ENCODE results near the gene FKBP11. TPM values are rescaled to one million over a fixed set of nuclear protein-coding genes. Genes with fewer than 3 reads are reported as not detected.

Gene FKBP11
- total RNA-seq, 2 donors from 2014 or later = 12.1 to 33.1 TPM

DNA sequence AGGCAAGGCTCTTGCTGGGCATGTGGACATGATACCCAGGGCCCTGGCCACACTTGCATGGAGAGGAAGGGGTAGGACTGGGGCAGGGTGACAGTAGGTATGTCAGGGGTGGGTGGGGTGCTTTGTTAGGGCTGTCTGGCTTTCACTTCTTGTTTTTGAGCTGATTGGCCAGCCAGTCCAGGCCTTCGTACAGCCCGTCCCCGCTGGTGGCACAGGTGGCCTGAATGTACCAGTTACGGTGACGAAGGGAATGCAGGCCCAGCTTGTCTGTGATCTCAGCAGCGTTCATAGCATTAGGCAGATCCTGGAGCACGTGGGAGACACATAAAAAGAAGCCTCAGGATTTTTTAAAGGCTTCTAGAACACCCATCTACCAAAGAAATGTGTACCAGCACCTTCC is 13.5 kb upstream of the FKBP11 start:
- H3K4me3 ChIP-seq = no peak overlapping the region
- H3K9me3 ChIP-seq = no peaks in the 10 kb centered on the region
- 80% methylated on average over 7 of the region's 7 CpGs for WGBS
- H3K4me1 ChIP-seq (replicated peaks) = no peaks in the 10 kb centered on the region
- intact Hi-C loops (cut with DNase I) = loop anchor here (10.0 kb wide), 1 partner anchor 84 kb away; the partner anchor contains the start of gene DDX23
- no peaks in the 10 kb centered on the region for H3K27me3 ChIP-seq (replicated peaks; ENCODE audit: insufficient read depth)
- no peak overlapping the region for H3K27ac ChIP-seq
- H3K36me3 ChIP-seq = peaks cover 0 to 7% of the 10 kb centered on the region in 2 donors
- no peak for DNase-seq (ENCODE audit: low spot score)
- no peak for TF ChIP-seq POLR2AphosphoS5 (IDR thresholded peaks at IDR 0.05)
- TF ChIP-seq, protein P1, sequence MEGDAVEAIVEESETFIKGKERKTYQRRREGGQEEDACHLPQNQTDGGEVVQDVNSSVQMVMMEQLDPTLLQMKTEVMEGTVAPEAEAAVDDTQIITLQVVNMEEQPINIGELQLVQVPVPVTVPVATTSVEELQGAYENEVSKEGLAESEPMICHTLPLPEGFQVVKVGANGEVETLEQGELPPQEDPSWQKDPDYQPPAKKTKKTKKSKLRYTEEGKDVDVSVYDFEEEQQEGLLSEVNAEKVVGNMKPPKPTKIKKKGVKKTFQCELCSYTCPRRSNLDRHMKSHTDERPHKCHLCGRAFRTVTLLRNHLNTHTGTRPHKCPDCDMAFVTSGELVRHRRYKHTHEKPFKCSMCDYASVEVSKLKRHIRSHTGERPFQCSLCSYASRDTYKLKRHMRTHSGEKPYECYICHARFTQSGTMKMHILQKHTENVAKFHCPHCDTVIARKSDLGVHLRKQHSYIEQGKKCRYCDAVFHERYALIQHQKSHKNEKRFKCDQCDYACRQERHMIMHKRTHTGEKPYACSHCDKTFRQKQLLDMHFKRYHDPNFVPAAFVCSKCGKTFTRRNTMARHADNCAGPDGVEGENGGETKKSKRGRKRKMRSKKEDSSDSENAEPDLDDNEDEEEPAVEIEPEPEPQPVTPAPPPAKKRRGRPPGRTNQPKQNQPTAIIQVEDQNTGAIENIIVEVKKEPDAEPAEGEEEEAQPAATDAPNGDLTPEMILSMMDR (IDR thresholded peaks at IDR 0.05) = no peak
- TF ChIP-seq POLR2A (IDR thresholded peaks at IDR 0.05) = no peak

DNA sequence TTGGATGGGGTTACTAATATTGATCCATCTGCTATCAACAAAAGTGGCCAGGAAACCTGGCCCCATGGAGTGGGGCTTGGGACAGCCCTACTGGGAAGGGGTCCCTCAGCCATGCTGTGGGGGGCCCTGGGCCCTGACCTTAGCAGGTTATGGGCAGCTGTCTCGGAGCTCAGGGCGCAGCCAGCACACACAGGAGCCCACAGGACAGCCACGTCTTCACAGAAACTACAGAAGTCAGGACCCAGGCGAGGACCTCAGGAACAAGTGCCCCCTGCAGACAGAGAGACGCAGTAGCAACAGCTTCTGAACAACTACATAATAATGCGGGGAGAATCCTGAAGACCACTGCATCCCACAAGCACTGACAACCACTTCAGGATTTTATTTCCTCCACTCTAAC is 11.9 kb upstream of the FKBP11 start:
- Histone ChIP-seq H3K4me3 (no peak overlapping the region), H3K9me3 (no peaks in the 10 kb centered on the region), H3K27ac (no peak overlapping the region), H3K36me3 (peaks cover 0 to 7% of the 10 kb centered on the region in 2 donors), H3K4me1 (replicated peaks) (no peaks in the 10 kb centered on the region), H3K27me3 (replicated peaks; ENCODE audit: insufficient read depth) (no peaks in the 10 kb centered on the region)
- 81% methylated on average over 6 of the region's 6 CpGs for WGBS
- intact Hi-C loops (cut with DNase I) = loop anchor here (10.0 kb wide), 1 partner anchor 82 kb away; the partner anchor contains the start of gene DDX23
- no peak for DNase-seq (ENCODE audit: low spot score)
- TF ChIP-seq, protein P1 (IDR thresholded peaks at IDR 0.05) = no peak
- no peak for TF ChIP-seq POLR2AphosphoS5 (IDR thresholded peaks at IDR 0.05)

DNA sequence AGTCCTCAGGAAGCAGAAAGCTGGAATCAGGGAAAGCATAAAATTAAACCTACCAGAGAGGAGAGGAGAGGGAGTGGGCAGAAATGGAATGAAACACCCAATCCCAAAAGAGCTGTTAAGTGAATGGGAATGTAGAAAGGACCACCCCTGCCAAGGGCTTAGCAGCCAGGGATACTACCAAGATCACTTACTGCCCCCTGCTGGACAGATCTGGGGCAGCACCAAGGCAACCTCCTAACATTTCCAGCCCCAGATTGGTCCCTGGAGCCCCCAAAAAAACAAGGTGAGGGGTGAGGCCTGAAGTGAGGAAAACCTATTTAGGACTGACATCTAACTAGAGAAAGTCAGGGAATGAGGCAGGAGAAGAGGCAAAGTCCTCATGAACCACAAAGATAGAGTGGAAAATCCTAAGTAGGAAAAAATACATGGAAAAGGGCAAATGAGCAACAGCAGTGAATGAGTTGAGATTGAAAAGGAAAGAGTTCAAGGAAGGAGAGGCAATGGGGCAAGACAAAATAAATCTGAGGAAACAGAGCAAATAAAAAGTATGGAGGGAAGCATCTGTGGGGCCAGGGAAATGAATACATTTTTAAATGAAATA is 11.2 kb upstream of the FKBP11 start:
- Histone ChIP-seq H3K4me1 (replicated peaks) (no peaks in the 10 kb centered on the region), H3K27me3 (replicated peaks; ENCODE audit: insufficient read depth) (no peaks in the 10 kb centered on the region), H3K4me3 (no peak overlapping the region), H3K9me3 (no peaks in the 10 kb centered on the region), H3K36me3 (peaks cover 0 to 7% of the 10 kb centered on the region in 2 donors), H3K27ac (no peak overlapping the region)
- intact Hi-C loops (cut with DNase I) = loop anchor here (10.0 kb wide), 1 partner anchor 82 kb away; the partner anchor contains the start of gene DDX23
- no peak for TF ChIP-seq POLR2AphosphoS5 (IDR thresholded peaks at IDR 0.05)
- TF ChIP-seq, protein P1 (IDR thresholded peaks at IDR 0.05) = peak; percentile 63 to 76 (median 66)
- DNase-seq (ENCODE audit: low spot score) = peak; percentile 43

DNA sequence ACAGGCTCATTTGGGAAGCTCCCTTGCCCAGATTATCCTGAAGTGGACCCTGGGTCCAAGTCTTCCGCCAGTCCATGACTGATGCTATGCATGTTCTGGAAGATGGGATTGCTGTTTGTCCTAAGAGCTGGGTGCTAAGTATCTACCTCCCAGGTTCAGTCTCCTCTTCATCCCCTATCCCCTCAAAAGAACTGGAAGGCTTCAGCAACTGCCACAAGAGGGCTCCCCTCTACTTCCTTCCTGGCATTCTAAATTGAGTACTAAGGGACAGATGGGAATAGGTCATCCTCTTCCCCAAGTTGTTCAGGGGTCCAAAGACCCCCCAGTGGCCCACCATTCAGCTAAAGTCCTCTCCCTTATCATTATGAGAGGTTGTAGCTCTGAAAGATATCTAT is 9.0 kb upstream of the FKBP11 start:
- no peak overlapping the region for H3K27ac ChIP-seq
- H3K4me3 ChIP-seq = no peak overlapping the region
- intact Hi-C loops (cut with DNase I) = loop anchor here (10.0 kb wide), 1 partner anchor 80 kb away; the partner anchor contains the start of gene DDX23
- DNase-seq (ENCODE audit: low spot score) = no peak
- no peaks in the 10 kb centered on the region for H3K27me3 ChIP-seq (replicated peaks; ENCODE audit: insufficient read depth)
- TF ChIP-seq POLR2A (IDR thresholded peaks at IDR 0.05) = no peak
- TF ChIP-seq, protein P1 (IDR thresholded peaks at IDR 0.05) = peak in 1 of 4 experiments; percentile 6
- peaks cover 0 to 3% of the 10 kb centered on the region in 2 donors for H3K36me3 ChIP-seq
- no peaks in the 10 kb centered on the region for H3K4me1 ChIP-seq (replicated peaks)
- 94% methylated on average over 1 of the region's 1 CpG for WGBS
- no peaks in the 10 kb centered on the region for H3K9me3 ChIP-seq

All from prostate gland (tissue), 2 donors.